HFF-Myc (cell line): ENCODE measurements around the gene GPR152.

Source experiments
- DNase-seq: peaks from one replicate; pipeline ENCODE4 v3.0.0-alpha.2; 2011; ENCODE audit warnings: low read depth; ENCODE audit errors: extremely low read depth
- H3K4me3 ChIP-seq: replicated peaks from 2 replicates; pipeline ENCODE4 v1.5.1; 2011; ENCODE audit warnings: low read depth, mild to moderate bottlenecking, control low read depth, low read length
- CTCF ChIP-seq: IDR thresholded peaks from 2 replicates; pipeline ENCODE4 v1.5.1; 2012; ENCODE audit warnings: mild to moderate bottlenecking, low read depth, low read length, control low read depth; ENCODE audit errors: missing control alignments

The GPR152 gene

DNA sequence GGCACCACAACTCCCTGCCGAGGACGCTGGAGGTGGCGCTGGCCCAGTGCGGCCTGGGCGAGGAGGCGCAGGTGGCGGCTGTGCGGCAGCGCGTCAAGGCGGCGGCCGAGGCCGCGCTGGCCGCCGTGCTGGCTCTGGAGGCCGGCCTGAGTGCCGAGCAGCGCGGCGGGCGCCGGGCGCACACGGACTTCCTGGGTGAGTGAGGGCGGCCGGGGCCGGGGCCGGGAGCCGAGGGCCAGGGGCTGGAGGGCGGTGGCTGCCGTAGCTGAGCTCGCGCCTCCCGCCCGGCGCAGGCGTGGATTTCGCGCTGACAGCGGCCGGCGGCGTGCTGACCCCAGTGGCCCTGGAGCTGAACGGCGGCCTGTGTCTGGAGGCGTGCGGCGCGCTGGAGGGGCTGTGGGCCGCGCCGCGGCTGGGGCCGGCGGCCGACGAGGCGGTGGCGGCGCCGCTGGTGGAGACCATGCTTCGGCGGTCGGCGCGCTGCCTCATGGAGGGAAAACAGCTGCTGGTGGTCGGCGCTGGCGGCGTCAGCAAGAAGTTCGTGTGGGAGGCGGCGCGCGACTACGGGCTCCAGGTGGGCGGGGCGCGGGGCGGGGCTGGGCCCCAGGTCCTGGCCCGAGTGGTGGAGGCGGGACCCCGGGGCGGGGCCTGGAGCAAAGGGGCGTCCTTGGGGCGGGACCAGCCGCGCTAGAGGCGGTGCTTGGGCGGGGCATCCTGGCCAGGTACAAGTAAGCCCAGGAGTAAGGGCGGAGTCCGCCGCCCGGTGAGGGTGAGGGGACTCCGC lies 31.7 kb downstream of the GPR152 start:
- no peak for TF ChIP-seq CTCF
- H3K4me3 ChIP-seq, result peak overlapping the region; percentile 31
- peak; percentile 45 for DNase-seq

GRCh38 chr11:67420147-67420645 lies 32.3 kb downstream of the GPR152 start:
- TF ChIP-seq CTCF, result no peak
- peak overlapping the region; percentile 31 for H3K4me3 ChIP-seq
- DNase-seq, result no peak

DNA sequence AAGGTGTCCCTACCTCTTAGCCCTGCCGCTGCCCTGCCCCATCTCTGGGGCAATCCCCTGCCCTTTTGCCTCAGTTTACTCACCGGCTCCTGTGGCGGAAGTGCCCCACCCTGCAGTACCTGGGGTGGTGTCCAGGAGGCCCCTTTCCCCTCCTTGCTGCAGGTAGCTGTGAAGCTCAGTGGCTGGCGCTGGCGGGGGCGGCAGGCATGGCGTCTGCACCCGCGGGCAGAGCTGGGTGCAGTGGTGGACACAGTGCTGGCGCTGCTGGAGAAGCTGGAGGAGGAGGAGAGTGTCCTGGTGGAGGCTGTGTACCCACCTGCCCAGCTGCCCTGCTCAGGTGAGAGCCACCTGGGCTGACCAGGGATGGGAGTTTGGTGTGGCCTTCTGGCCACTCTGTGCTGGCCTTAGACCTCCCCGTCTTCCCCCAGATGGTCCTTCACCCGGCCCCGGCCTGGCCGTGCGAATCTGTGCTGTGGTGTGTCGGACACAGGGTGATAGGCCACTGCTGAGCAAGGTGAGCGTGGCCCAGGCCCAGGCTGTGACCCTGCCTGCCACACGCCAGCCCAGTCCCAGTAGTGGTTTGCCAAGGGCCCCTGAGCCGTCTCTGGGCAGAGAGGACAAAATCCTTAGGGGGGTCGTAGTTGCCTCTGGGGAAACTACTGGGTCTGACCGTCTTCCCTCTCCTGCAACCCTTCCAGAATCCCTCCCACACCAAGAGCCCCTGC lies 33.0 kb downstream of the GPR152 start:
- H3K4me3 ChIP-seq, result no peak overlapping the region
- no peak for DNase-seq
- TF ChIP-seq CTCF, result no peak

GRCh38 chr11:67418476-67419281 lies 33.9 kb downstream of the GPR152 start:
- no peak for DNase-seq
- no peak for TF ChIP-seq CTCF
- no peak overlapping the region for H3K4me3 ChIP-seq

GRCh38 chr11:67417425-67417824 lies 35.1 kb downstream of the GPR152 start:
- no peak overlapping the region for H3K4me3 ChIP-seq

More at GRCh38 chr11:67417425-67417824, 35.1 kb downstream of the GPR152 start:
- TF ChIP-seq CTCF, result no peak
- DNase-seq, result no peak
